Caco-2 (cell line): ENCODE data around the gene MBNL2. TPM values are rescaled to one million over a fixed set of nuclear protein-coding genes. Genes with fewer than 3 reads are reported as not detected.

Experiments used
- BruUV-seq: library from RNA; stranded (reverse); fragments of 400-500 nt; replicated peaks from 2 replicates; lab custom pipeline; 2021; lab: Mats Ljungman, UMichigan
- CTCF ChIA-PET: fragments of 300-600 bp; sonication (Branson Sonifier 250); formaldehyde crosslinking; loops from one replicate; lab custom pipeline; 2022; ENCODE audit warnings: antibody characterized with exemption; lab: Charles Lee
- POLR2A ChIA-PET: fragments of 300-600 bp; sonication (Branson Sonifier 250); formaldehyde crosslinking; loops from one replicate; lab custom pipeline; 2022; ENCODE audit warnings: antibody characterized with exemption; lab: Charles Lee
- DNase-seq, 2 experiments: peaks; one replicate each; pipeline versions ENCODE4 v3.0.0 to v3.0.0-alpha.2; 2020 to 2022
- H3K27me3 ChIP-seq: replicated peaks from 2 replicates; pipeline ENCODE4 v1.6.0; 2011; ENCODE audit warnings: low read length; ENCODE audit not compliant: control insufficient read depth, insufficient read depth
- H3K36me3 ChIP-seq: 2 replicates; pipeline ENCODE4 v1.5.1; 2011; ENCODE audit warnings: low read length; ENCODE audit not compliant: control insufficient read depth, insufficient read depth
- H3K4me1 ChIP-seq: fragments of 250-450 bp; sonication (Bioruptor Pico); 2 replicates; pipeline ENCODE4 v1.5.1; 2020; ENCODE audit warnings: mild to moderate bottlenecking
- H3K4me3 ChIP-seq: 2 replicates; pipeline ENCODE4 v1.5.1; 2011; ENCODE audit warnings: low read depth, mild to moderate bottlenecking, control low read depth, low read length
- H3K9me3 ChIP-seq: fragments of 250-450 bp; sonication (Bioruptor Pico); 2 replicates; pipeline ENCODE4 v1.5.1; 2020; ENCODE audit warnings: mild to moderate bottlenecking, moderate library complexity
- H3K27ac Mint-ChIP-seq: one replicate; pipeline ENCODE4 v1.8.0; 2022; ENCODE audit warnings: mixed read lengths; ENCODE audit not compliant: unreplicated experiment
- H3K27me3 Mint-ChIP-seq: one replicate; pipeline ENCODE4 v1.8.0; 2022; ENCODE audit warnings: mixed read lengths; ENCODE audit not compliant: insufficient read depth, unreplicated experiment
- H3K36me3 Mint-ChIP-seq: one replicate; pipeline ENCODE4 v1.8.0; 2022; ENCODE audit warnings: mild to moderate bottlenecking, mixed read lengths; ENCODE audit not compliant: insufficient read depth, unreplicated experiment
- H3K4me1 Mint-ChIP-seq: one replicate; pipeline ENCODE4 v1.8.0; 2022; ENCODE audit warnings: low read depth, mixed read lengths; ENCODE audit not compliant: unreplicated experiment
- H3K4me3 Mint-ChIP-seq: one replicate; pipeline ENCODE4 v1.8.0; 2022; ENCODE audit warnings: mild to moderate bottlenecking, moderate library complexity, mixed read lengths; ENCODE audit not compliant: unreplicated experiment
- H3K9me3 Mint-ChIP-seq: one replicate; pipeline ENCODE4 v1.8.0; 2022; ENCODE audit warnings: mixed read lengths; ENCODE audit not compliant: unreplicated experiment
- CTCF ChIP-seq, 2 experiments: fragments of 200-600 bp in 1 of 2; IDR thresholded peaks; 1 replicate in 1 of 2; 2 replicates in 1 of 2; pipeline versions ENCODE4 v1.5.1 to v1.8.0; 2011 to 2022; ENCODE audit warnings: antibody characterized with exemption in 1 of 2, control low read depth in 1 of 2, inconsistent platforms in 1 of 2, low read depth in 1 of 2, low read length in 1 of 2, mild to moderate bottlenecking in 1 of 2, moderate library complexity in 1 of 2; ENCODE audit not compliant: insufficient read depth in 1 of 2, severe bottlenecking in 1 of 2, unreplicated experiment in 1 of 2
- intact Hi-C: fragments of 100-400 bp; cut with micrococcal nuclease; formaldehyde crosslinking; loops from one replicate; pipeline ENCODE4 v1.10.0; 2022; ENCODE audit not compliant: unreplicated experiment
- total RNA-seq: library from RNA; stranded (reverse); gene quantifications from 2 replicates; pipeline ENCODE4 v1.2.3, GENCODE V29; 2022

MBNL2 gene
- total RNA-seq, 1 experiment from 2014 or later = 41.6 TPM

- H3K4me3 ChIP-seq = no peak overlapping the region
- Mint-ChIP-seq H3K27me3 (no peaks in the 10 kb centered on the region), H3K27ac (peak overlapping the region; percentile 98), H3K4me1 (peaks cover 70% of the 10 kb centered on the region), H3K4me3 (peak overlapping the region; percentile 62), H3K36me3 (peaks cover 39% of the 10 kb centered on the region), H3K9me3 (no peaks in the 10 kb centered on the region)
- H3K4me1 ChIP-seq = peaks cover 76% of the 10 kb centered on the region
- peaks cover 2% of the 10 kb centered on the region; the same call in 1 of the 2 replicates for H3K36me3 ChIP-seq
- H3K9me3 ChIP-seq = no peaks in the 10 kb centered on the region
- no peaks in the 10 kb centered on the region for H3K27me3 ChIP-seq
- POLR2A ChIA-PET = interaction anchor here (1.0 to 1.2 kb wide), 2 partner anchors 36 to 175 kb away, joined by 3 to 4 read pairs; partner anchors contain the start of gene MBNL2
- TSS peak; percentile 23 for BruUV-seq
- peak in 1 of 2 experiments; percentile 12 for TF ChIP-seq CTCF (IDR thresholded peaks at IDR 0.05; ENCODE audit: insufficient read depth in 1 of 2, low read depth in 1 of 2, low read length in 1 of 2, severe bottlenecking in 1 of 2, unreplicated experiment in 1 of 2)
- DNase-seq = peak; percentile 86 to 88
- CTCF ChIA-PET = no interaction called here
- intact Hi-C loops = loop anchor here (1.0 to 10.0 kb wide), 3 partner anchors 16 to 333 kb away; no protein-coding TSS in a partner anchor
These were observed 36.0 kb downstream of the MBNL2 start for GRCh38 chr13:97257800-97258799.

- Mint-ChIP-seq H3K27me3 (no peaks in the 10 kb centered on the region), H3K36me3 (peaks cover 45% of the 10 kb centered on the region), H3K4me1 (peaks cover 70% of the 10 kb centered on the region), H3K9me3 (no peaks in the 10 kb centered on the region), H3K27ac (peak overlapping the region; percentile 98), H3K4me3 (no peak overlapping the region)
- no peak for TF ChIP-seq CTCF (IDR thresholded peaks at IDR 0.05; ENCODE audit: insufficient read depth in 1 of 2, low read depth in 1 of 2, low read length in 1 of 2, severe bottlenecking in 1 of 2, unreplicated experiment in 1 of 2)
- ChIA-PET CTCF (no interaction called here), POLR2A (no interaction called here)
- no TSS peak for BruUV-seq
- Histone ChIP-seq H3K4me1 (peaks cover 73% of the 10 kb centered on the region), H3K27me3 (no peaks in the 10 kb centered on the region), H3K4me3 (no peak overlapping the region), H3K9me3 (no peaks in the 10 kb centered on the region), H3K36me3 (peaks cover 2% of the 10 kb centered on the region; the same call in 1 of the 2 replicates)
- DNase-seq = no peak
- intact Hi-C loops = loop anchor here (1.0 to 10.0 kb wide), 3 partner anchors 16 to 334 kb away; no protein-coding TSS in a partner anchor
These were observed 36.7 kb downstream of the MBNL2 start for GRCh38 chr13:97258801-97259200.

- TSS peak; percentile 87 for BruUV-seq
These were observed 37.3 kb downstream of the MBNL2 start for GRCh38 chr13:97259410-97259797.

More at GRCh38 chr13:97259410-97259797, 37.3 kb downstream of the MBNL2 start:
- peaks cover 73% of the 10 kb centered on the region for H3K4me1 ChIP-seq
- ChIA-PET POLR2A (interaction anchor here (0.6 to 1.3 kb wide), 4 partner anchors 9 to 1598 kb away, joined by 3 to 6 read pairs (median 4); partner anchors contain the start of gene MBNL2), CTCF (no interaction called here)
- Mint-ChIP-seq H3K27me3 (no peaks in the 10 kb centered on the region), H3K4me1 (peaks cover 70% of the 10 kb centered on the region), H3K4me3 (peak overlapping the region; percentile 49), H3K36me3 (peaks cover 45% of the 10 kb centered on the region), H3K9me3 (no peaks in the 10 kb centered on the region), H3K27ac (peak overlapping the region; percentile 98)
- H3K36me3 ChIP-seq = peaks cover 2% of the 10 kb centered on the region; the same call in 1 of the 2 replicates
- TF ChIP-seq CTCF (IDR thresholded peaks at IDR 0.05; ENCODE audit: insufficient read depth in 1 of 2, low read depth in 1 of 2, low read length in 1 of 2, severe bottlenecking in 1 of 2, unreplicated experiment in 1 of 2) = no peak
- no peak overlapping the region for H3K4me3 ChIP-seq
- no peaks in the 10 kb centered on the region for H3K27me3 ChIP-seq
- intact Hi-C loops = loop anchor here (5.0 to 10.0 kb wide), 2 partner anchors 117 to 335 kb away; no protein-coding TSS in a partner anchor
- no peak for DNase-seq
- no peaks in the 10 kb centered on the region for H3K9me3 ChIP-seq
